SU-DHL-6 (cell line): ENCODE data around the gene HYLS1.

ENCODE experiments used
- EZH2phosphoT487 ChIP-seq: fragments of 200-600 bp; sonication (generic), shearing (Covaris generic); conservative IDR thresholded peaks from 2 replicates; pipeline ENCODE4 v1.6.1; 2018; ENCODE audit warnings: mild to moderate bottlenecking, antibody characterized with exemption, low read length, moderate library complexity, mixed read lengths
- TF ChIP-seq, protein P1 (sequence below): fragments of 200-600 bp; sonication (generic); IDR thresholded peaks from one replicate; pipeline ENCODE4 v1.5.1; 2017; ENCODE audit warnings: antibody characterized with exemption, mild to moderate bottlenecking, low read length, moderate library complexity; ENCODE audit not compliant: insufficient read depth, poor library complexity, severe bottlenecking

GRCh38 chr11:125935618-125936199 is 48.2 kb downstream of the HYLS1 start:
- TF ChIP-seq, protein P1, sequence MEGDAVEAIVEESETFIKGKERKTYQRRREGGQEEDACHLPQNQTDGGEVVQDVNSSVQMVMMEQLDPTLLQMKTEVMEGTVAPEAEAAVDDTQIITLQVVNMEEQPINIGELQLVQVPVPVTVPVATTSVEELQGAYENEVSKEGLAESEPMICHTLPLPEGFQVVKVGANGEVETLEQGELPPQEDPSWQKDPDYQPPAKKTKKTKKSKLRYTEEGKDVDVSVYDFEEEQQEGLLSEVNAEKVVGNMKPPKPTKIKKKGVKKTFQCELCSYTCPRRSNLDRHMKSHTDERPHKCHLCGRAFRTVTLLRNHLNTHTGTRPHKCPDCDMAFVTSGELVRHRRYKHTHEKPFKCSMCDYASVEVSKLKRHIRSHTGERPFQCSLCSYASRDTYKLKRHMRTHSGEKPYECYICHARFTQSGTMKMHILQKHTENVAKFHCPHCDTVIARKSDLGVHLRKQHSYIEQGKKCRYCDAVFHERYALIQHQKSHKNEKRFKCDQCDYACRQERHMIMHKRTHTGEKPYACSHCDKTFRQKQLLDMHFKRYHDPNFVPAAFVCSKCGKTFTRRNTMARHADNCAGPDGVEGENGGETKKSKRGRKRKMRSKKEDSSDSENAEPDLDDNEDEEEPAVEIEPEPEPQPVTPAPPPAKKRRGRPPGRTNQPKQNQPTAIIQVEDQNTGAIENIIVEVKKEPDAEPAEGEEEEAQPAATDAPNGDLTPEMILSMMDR, result no peak
- no peak for TF ChIP-seq EZH2phosphoT487
